ENCODE data around the gene NEBL.

Gene NEBL

DNA sequence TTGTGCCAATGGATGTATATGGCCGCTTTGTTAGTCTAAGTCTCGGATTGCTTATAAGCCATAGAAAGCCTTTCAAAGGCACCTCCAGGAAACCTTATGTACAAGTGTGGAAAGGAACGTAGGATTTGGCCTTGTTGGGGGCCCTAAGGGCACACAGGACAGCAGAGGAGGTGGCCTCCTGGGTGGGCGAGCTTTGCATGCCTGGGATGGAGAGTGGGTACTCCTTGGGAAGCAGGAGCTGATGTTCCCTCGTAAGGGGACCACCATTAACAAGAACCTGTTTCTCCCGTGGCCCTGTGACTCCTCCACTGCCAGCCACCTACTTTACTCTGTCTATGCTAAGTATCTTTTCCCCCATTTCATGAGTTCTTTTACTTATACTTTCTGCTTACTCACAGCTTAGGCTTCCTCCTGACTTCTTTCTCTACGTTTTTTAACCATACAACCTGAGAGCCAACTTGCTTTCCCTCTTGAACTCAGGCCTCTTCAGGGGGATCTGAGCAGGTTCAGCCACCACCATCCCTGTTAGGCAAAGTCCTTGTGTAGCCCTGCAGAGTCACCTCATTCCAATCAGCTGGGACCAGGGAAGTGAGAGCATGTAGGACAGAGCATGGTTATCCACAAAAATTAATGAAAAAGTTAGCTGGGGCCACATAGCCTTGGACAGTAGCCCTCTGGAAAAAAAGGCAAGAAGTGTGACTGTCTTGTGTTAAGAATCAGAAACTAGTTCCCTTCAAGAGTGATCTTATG lies 118.9 kb downstream of the NEBL start:
- DNase-seq (ENCODE audit: low read depth, low spot score): no peak

- DNase-seq (ENCODE audit: low read depth, low spot score): no peak
Observed at GRCh38 chr10:20776384-20777118, 120.6 kb downstream of the NEBL start.

GRCh38 chr10:20771051-20771450 lies 126.1 kb downstream of the NEBL start:
- DNase-seq (ENCODE audit: low read depth, low spot score): no peak

GRCh38 chr10:20769481-20769880 lies 127.6 kb downstream of the NEBL start:
- DNase-seq (ENCODE audit: low read depth, low spot score): no peak

GRCh38 chr10:20768843-20769242 lies 128.3 kb downstream of the NEBL start:
- no peak for DNase-seq (ENCODE audit: low read depth, low spot score)

- DNase-seq (ENCODE audit: low read depth, low spot score): no peak
Observed at GRCh38 chr10:20767028-20767427, 130.1 kb downstream of the NEBL start.

DNA sequence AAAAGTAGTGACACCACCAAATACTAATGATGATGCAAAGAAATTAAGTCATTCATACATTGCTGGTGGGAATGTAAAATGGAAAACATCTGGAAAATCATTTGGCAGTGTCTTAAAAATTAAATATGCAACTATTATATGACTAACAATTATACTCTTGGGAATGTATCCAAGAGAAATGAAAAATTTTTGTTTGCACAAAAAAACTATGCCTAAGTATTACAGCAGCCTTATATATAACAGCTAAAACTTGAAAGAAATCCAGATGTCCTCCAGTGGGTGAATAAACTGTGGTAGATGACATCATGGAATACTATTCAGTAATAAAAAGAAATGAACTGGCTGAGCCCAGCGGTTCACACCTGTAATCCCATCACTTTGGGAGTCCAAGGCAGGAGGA lies 132.0 kb downstream of the NEBL start:
- no peak for DNase-seq (ENCODE audit: low read depth, low spot score)

DNA sequence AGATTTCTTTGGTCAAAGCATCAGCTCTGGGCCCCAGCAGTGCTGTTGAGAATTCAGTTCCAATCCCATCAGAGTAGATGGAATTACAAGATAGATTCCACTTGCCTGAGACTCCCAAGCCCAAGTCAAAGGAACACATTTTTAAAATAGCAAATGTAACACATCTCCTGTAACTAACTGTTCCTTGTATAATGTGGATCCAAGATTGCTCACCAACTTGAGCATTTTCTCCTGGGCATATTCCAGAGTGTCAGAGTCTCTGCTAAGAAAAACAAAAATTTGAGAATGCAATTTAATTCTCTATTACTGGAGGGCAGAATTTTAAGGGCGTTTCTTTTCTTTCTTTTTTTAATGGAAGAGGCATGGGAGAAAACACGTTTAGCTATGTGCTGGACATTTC lies 136.7 kb downstream of the NEBL start:
- no peak for DNase-seq (ENCODE audit: low read depth, low spot score)

GRCh38 chr10:20748551-20748950 lies 148.6 kb downstream of the NEBL start:
- DNase-seq (ENCODE audit: low read depth, low spot score): no peak

GRCh38 chr10:20747782-20748181 lies 149.3 kb downstream of the NEBL start:
- DNase-seq (ENCODE audit: low read depth, low spot score): no peak

DNA sequence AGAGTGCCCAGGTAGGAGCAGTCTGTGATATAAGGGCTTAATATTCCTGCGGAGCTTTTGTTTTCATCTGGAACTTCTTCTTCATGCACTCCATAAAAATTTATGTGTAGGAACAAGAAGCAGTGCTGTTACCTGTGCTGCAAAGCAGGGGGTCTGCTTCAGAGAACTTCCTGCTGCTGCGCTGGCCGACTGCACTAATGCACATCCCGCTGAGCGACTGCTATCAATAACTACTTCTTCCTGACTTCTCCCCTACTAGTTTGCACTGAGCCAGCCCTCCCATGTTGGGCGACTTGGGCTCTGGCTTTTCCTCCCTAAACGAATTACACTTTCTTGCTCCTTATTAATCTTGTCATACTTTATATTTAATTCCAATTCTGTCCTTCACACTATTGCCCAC lies 150.3 kb downstream of the NEBL start:
- no peak for DNase-seq (ENCODE audit: low read depth, low spot score)

GRCh38 chr10:20745556-20746375 lies 151.3 kb downstream of the NEBL start:
- no peak for DNase-seq (ENCODE audit: low read depth, low spot score)

DNA sequence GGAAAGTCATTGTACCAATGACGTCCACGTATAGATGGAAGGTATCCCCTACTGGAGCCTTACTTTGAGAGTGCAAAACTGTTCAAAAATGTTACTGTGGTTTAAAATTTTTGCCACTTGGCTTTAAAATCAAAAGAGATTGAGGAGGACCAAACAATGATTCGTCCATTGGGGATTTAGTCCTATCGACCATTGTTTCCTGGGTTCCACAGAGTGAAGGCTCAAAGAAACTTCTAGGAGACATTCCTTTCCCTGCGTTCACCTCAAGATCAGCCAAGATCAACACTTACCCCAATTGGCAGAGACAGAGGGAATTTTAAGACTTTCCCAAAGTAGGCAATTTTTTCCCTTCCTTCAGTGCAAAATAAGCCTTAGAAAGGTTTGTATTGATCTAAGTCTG lies 152.3 kb downstream of the NEBL start:
- DNase-seq (ENCODE audit: low read depth, low spot score): no peak

DNA sequence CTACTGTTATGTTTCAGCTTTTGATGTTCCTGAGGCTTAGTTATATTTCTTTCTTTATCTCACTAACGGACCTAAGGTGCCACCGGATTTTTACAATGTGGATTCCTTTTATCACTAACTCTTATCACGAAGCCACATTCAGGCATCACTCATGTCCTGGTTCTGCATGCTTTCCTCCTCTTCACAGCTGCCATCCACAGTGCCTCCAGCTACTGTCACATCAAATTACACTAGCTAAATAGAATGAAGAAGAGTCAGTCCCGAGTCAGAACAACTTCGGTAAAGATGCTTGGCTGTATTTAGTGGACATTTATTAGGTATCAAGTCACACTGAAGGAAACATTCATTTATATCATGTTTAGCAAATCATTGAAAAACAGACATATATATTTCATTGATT lies 153.2 kb downstream of the NEBL start:
- no peak for DNase-seq (ENCODE audit: low read depth, low spot score)

DNA sequence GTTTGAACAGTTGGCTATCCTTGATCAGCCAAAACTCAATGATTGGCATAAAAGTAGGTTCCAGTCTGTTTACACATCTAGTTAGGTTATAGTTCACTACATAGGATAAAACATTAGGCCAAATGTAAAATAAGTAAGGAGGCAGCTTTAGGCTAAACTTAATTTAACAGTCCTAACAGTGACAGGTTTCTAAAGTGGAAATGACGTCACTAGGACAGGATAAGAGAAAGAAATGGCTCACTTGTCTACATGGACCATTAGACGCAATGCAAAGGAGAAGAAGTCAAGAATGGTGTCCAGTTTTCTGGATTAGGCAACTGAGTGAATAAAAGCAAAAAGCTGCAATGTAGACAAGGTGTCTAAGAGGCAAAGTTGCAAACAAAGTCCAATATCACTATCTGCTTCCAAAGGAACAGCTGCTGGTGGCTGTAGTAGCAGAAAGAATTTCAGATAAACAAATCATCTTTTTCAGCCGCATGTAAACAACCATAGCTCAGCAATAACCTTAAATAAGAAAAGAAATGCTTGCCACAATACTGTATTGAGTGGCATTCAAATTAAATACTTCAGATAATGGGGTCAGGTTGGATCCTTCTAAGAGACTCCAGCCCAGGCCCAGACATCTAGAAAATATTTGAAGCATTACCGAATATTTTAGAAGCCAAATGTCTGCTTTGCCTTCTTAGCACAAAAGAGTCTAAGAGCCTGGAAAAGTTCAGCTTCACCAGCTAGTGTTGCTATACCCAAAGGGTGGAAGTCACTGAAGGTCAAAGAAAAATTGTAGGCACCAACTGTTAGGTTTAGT lies 154.2 kb downstream of the NEBL start:
- DNase-seq (ENCODE audit: low read depth, low spot score): no peak

DNA sequence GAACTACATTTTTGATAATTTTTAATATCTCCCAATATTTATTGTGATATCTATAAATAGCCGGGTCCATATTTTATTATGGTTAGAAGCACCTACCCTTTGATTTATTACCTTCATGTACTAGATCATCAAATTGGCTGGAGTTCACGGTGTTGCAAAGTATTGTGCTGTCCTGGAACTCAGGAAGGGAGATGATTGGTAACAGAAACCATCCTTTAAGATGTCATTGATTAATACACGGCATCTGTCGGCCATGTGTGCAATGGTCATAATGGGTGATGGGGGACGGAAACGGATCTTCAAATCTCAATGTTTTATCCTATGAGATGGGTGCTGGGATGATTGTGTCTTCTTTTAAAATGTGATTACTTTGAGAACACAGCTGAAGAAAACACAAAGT lies 157.0 kb downstream of the NEBL start:
- DNase-seq (ENCODE audit: low read depth, low spot score): no peak

GRCh38 chr10:20737107-20737506 lies 160.0 kb downstream of the NEBL start:
- DNase-seq (ENCODE audit: low read depth, low spot score): no peak
